Fibroblast of gingiva (primary cell): ENCODE data around the gene DPF3.

Experiments
- DNase-seq: peaks from one replicate; pipeline ENCODE4 v3.0.0-alpha.2; 2011; ENCODE audit warnings: low read depth

The DPF3 gene

GRCh38 chr14:72682188-72682587 is 211.7 kb downstream of the DPF3 start:
- DNase-seq = peak; percentile 98

- no peak for DNase-seq
These were observed 212.9 kb downstream of the DPF3 start for GRCh38 chr14:72680853-72681640.

GRCh38 chr14:72679536-72680151 is 214.3 kb downstream of the DPF3 start:
- DNase-seq = no peak

GRCh38 chr14:72679141-72679535 is 214.8 kb downstream of the DPF3 start:
- peak; percentile 44 for DNase-seq

GRCh38 chr14:72678356-72678755 is 215.5 kb downstream of the DPF3 start:
- peak; percentile 17 for DNase-seq

- no peak for DNase-seq
These were observed 216.2 kb downstream of the DPF3 start for GRCh38 chr14:72677664-72678063.

- DNase-seq = no peak
These were observed 218.8 kb downstream of the DPF3 start for GRCh38 chr14:72675126-72675525.

- DNase-seq = no peak
These were observed 220.7 kb downstream of the DPF3 start for GRCh38 chr14:72673179-72673578.

- DNase-seq = peak; percentile 61
These were observed 227.3 kb downstream of the DPF3 start for GRCh38 chr14:72666610-72667009.

GRCh38 chr14:72665259-72665658 is 228.6 kb downstream of the DPF3 start:
- peak; percentile 87 for DNase-seq

GRCh38 chr14:72664651-72665050 is 229.2 kb downstream of the DPF3 start:
- DNase-seq = no peak

- DNase-seq = no peak
These were observed 229.8 kb downstream of the DPF3 start for GRCh38 chr14:72663956-72664650.

- no peak for DNase-seq
These were observed 230.8 kb downstream of the DPF3 start for GRCh38 chr14:72663076-72663487.

- no peak for DNase-seq
These were observed 231.7 kb downstream of the DPF3 start for GRCh38 chr14:72662214-72662613.

- DNase-seq = peak; percentile 83
These were observed 236.5 kb downstream of the DPF3 start for GRCh38 chr14:72657214-72657921.

GRCh38 chr14:72653026-72653425 is 240.9 kb downstream of the DPF3 start:
- DNase-seq = no peak

GRCh38 chr14:72652179-72652578 is 241.7 kb downstream of the DPF3 start:
- DNase-seq = no peak

GRCh38 chr14:72651714-72652113 is 242.2 kb downstream of the DPF3 start:
- DNase-seq = peak; percentile 19

GRCh38 chr14:72651081-72651480 is 242.8 kb downstream of the DPF3 start:
- DNase-seq = no peak

GRCh38 chr14:72649603-72650227 is 244.2 kb downstream of the DPF3 start:
- no peak for DNase-seq

- no peak for DNase-seq
These were observed 246.1 kb downstream of the DPF3 start for GRCh38 chr14:72647782-72648181.
